ENCODE measurements around the gene TREML1.

Gene TREML1

GRCh38 chr6:41153992-41154625, at the start of gene TREML1:
TREML1 (minus strand) TSS chr6:41154347; CDS start chr6:41154288, 59 bp downstream.
- Histone ChIP-seq H3K27me3 (ENCODE audit: insufficient read depth, insufficient read length) (no peaks in the 10 kb centered on the region), H3K9ac (ENCODE audit: insufficient read length, low read depth) (no peak within 1 kb of the TSS), H3K4me3 (ENCODE audit: insufficient read length, low read depth) (no peak within 1 kb of the TSS), H3K36me3 (ENCODE audit: insufficient read depth, insufficient read length, low read length) (no peaks in the 10 kb centered on the region), H3K4me1 (ENCODE audit: insufficient read depth, insufficient read length) (no peaks in the 10 kb centered on the region), H3K9me3 (ENCODE audit: insufficient read depth, low read length) (no peaks in the 10 kb centered on the region)
- TF ChIP-seq ZNF274 (IDR thresholded peaks at IDR 0.05; ENCODE audit: low read depth, low read length) (no peak), SUZ12 (IDR thresholded peaks at IDR 0.05; ENCODE audit: extremely low read depth, insufficient read depth, insufficient read length) (no peak), YY1 (IDR thresholded peaks at IDR 0.05; ENCODE audit: insufficient read depth, insufficient read length) (no peak)
- no peak for DNase-seq (ENCODE audit: low read depth, low spot score)

GRCh38 chr6:41201764-41202173, 47.6 kb upstream of the TREML1 start:
- Histone ChIP-seq H3K4me3 (ENCODE audit: insufficient read length, low read depth) (no peak overlapping the region), H3K36me3 (ENCODE audit: insufficient read depth, insufficient read length, low read length) (no peaks in the 10 kb centered on the region), H3K27me3 (ENCODE audit: insufficient read depth, insufficient read length) (no peaks in the 10 kb centered on the region), H3K9ac (ENCODE audit: insufficient read length, low read depth) (no peak overlapping the region), H3K4me1 (ENCODE audit: insufficient read depth, insufficient read length) (peaks cover 2% of the 10 kb centered on the region), H3K9me3 (ENCODE audit: insufficient read depth, low read length) (no peaks in the 10 kb centered on the region)
- DNase-seq (ENCODE audit: low read depth, low spot score), result no peak
- no peak for TF ChIP-seq ZNF274 (IDR thresholded peaks at IDR 0.05; ENCODE audit: low read depth, low read length)
- TF ChIP-seq SUZ12 (IDR thresholded peaks at IDR 0.05; ENCODE audit: extremely low read depth, insufficient read depth, insufficient read length), result no peak
- TF ChIP-seq YY1 (IDR thresholded peaks at IDR 0.05; ENCODE audit: insufficient read depth, insufficient read length), result no peak

- no peak within 1 kb of the TSS for H3K4me3 ChIP-seq (ENCODE audit: insufficient read length, low read depth)
- no peaks in the 10 kb centered on the region for H3K9me3 ChIP-seq (ENCODE audit: insufficient read depth, low read length)
- peaks cover 2% of the 10 kb centered on the region for H3K4me1 ChIP-seq (ENCODE audit: insufficient read depth, insufficient read length)
- DNase-seq (ENCODE audit: low read depth, low spot score), result no peak
- no peaks in the 10 kb centered on the region for H3K27me3 ChIP-seq (ENCODE audit: insufficient read depth, insufficient read length)
- TF ChIP-seq YY1 (IDR thresholded peaks at IDR 0.05; ENCODE audit: insufficient read depth, insufficient read length) (no peak), ZNF274 (IDR thresholded peaks at IDR 0.05; ENCODE audit: low read depth, low read length) (no peak), SUZ12 (IDR thresholded peaks at IDR 0.05; ENCODE audit: extremely low read depth, insufficient read depth, insufficient read length) (no peak)
- H3K9ac ChIP-seq (ENCODE audit: insufficient read length, low read depth), result no peak within 1 kb of the TSS
- H3K36me3 ChIP-seq (ENCODE audit: insufficient read depth, insufficient read length, low read length), result no peaks in the 10 kb centered on the region
Measured at GRCh38 chr6:41200901-41201763, 47.0 kb upstream of the TREML1 start, which contains the start of gene TREML2. TREML2 (minus strand) TSS chr6:41201149; CDS start chr6:41201008, 141 bp downstream.

- no peak for DNase-seq (ENCODE audit: low read depth, low spot score)
- H3K9ac ChIP-seq (ENCODE audit: insufficient read length, low read depth), result no peak overlapping the region
- no peak overlapping the region for H3K4me3 ChIP-seq (ENCODE audit: insufficient read length, low read depth)
Measured at GRCh38 chr6:41200296-41200900, 46.3 kb upstream of the TREML1 start.

GRCh38 chr6:41199552-41200246, 45.6 kb upstream of the TREML1 start:
- H3K9me3 ChIP-seq (ENCODE audit: insufficient read depth, low read length), result no peaks in the 10 kb centered on the region
- H3K4me3 ChIP-seq (ENCODE audit: insufficient read length, low read depth), result no peak overlapping the region
- H3K4me1 ChIP-seq (ENCODE audit: insufficient read depth, insufficient read length), result peaks cover 2% of the 10 kb centered on the region
- H3K36me3 ChIP-seq (ENCODE audit: insufficient read depth, insufficient read length, low read length), result no peaks in the 10 kb centered on the region
- H3K9ac ChIP-seq (ENCODE audit: insufficient read length, low read depth), result no peak overlapping the region
- DNase-seq (ENCODE audit: low read depth, low spot score), result no peak
- TF ChIP-seq SUZ12 (IDR thresholded peaks at IDR 0.05; ENCODE audit: extremely low read depth, insufficient read depth, insufficient read length) (no peak), YY1 (IDR thresholded peaks at IDR 0.05; ENCODE audit: insufficient read depth, insufficient read length) (no peak), ZNF274 (IDR thresholded peaks at IDR 0.05; ENCODE audit: low read depth, low read length) (no peak)
- H3K27me3 ChIP-seq (ENCODE audit: insufficient read depth, insufficient read length), result no peaks in the 10 kb centered on the region

More at GRCh38 chr6:41200296-41200900, 46.3 kb upstream of the TREML1 start:
- no peaks in the 10 kb centered on the region for H3K9me3 ChIP-seq (ENCODE audit: insufficient read depth, low read length)
- no peaks in the 10 kb centered on the region for H3K36me3 ChIP-seq (ENCODE audit: insufficient read depth, insufficient read length, low read length)
- H3K27me3 ChIP-seq (ENCODE audit: insufficient read depth, insufficient read length), result no peaks in the 10 kb centered on the region
- TF ChIP-seq ZNF274 (IDR thresholded peaks at IDR 0.05; ENCODE audit: low read depth, low read length) (no peak), YY1 (IDR thresholded peaks at IDR 0.05; ENCODE audit: insufficient read depth, insufficient read length) (no peak), SUZ12 (IDR thresholded peaks at IDR 0.05; ENCODE audit: extremely low read depth, insufficient read depth, insufficient read length) (no peak)
- peaks cover 2% of the 10 kb centered on the region for H3K4me1 ChIP-seq (ENCODE audit: insufficient read depth, insufficient read length)

GRCh38 chr6:41197234-41197633, 43.1 kb upstream of the TREML1 start:
- H3K4me1 ChIP-seq (ENCODE audit: insufficient read depth, insufficient read length), result peaks cover 2% of the 10 kb centered on the region
- H3K27me3 ChIP-seq (ENCODE audit: insufficient read depth, insufficient read length), result no peaks in the 10 kb centered on the region
- H3K4me3 ChIP-seq (ENCODE audit: insufficient read length, low read depth), result no peak overlapping the region
- H3K36me3 ChIP-seq (ENCODE audit: insufficient read depth, insufficient read length, low read length), result no peaks in the 10 kb centered on the region
- no peaks in the 10 kb centered on the region for H3K9me3 ChIP-seq (ENCODE audit: insufficient read depth, low read length)
- DNase-seq (ENCODE audit: low read depth, low spot score), result no peak
- TF ChIP-seq ZNF274 (IDR thresholded peaks at IDR 0.05; ENCODE audit: low read depth, low read length), result no peak
- no peak for TF ChIP-seq SUZ12 (IDR thresholded peaks at IDR 0.05; ENCODE audit: extremely low read depth, insufficient read depth, insufficient read length)
- no peak for TF ChIP-seq YY1 (IDR thresholded peaks at IDR 0.05; ENCODE audit: insufficient read depth, insufficient read length)
- H3K9ac ChIP-seq (ENCODE audit: insufficient read length, low read depth), result no peak overlapping the region
